ENCODE measurements around the gene RAD9A.

RAD9A gene

GRCh38 chr11:67442504-67443404, 51.0 kb downstream of the RAD9A start:
- DNase-seq, result no peak

DNA sequence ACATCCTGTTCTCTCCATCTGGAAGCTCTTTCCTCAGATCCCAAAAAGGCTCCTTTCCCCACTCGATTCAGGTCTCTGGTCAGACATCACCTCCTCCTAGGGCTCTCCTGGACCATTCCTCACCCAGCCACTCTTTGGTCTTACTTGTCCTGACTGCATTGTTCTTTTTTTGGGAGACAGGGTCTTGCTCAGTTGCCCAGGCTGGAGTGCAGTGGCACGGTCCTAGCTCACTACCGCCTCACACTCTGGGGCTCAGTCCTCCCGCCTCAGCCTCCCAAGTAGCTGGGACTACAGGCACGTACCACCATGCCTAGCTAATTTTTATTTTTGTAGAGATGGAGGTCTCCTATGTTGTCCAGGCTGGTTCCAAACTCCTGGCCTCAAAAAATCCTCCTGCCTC, 53.7 kb downstream of the RAD9A start:
- no peak for DNase-seq
